NB4 (cell line): ENCODE measurements around the gene UBE2N.

ENCODE experiments used
- CTCF ChIP-seq: IDR thresholded peaks from one replicate; pipeline ENCODE4 v1.5.1; 2012; ENCODE audit warnings: low read depth, low read length
- MAX ChIP-seq: IDR thresholded peaks from 2 replicates; pipeline ENCODE4 v1.6.1; 2011; ENCODE audit warnings: low read depth, low read length
- POLR2A ChIP-seq: IDR thresholded peaks from 2 replicates; pipeline ENCODE4 v1.6.1; 2011; ENCODE audit warnings: mild to moderate bottlenecking; ENCODE audit not compliant: insufficient read length; ENCODE audit errors: extremely low read depth

GRCh38 chr12:93407054-93407962 is 34.4 kb downstream of the UBE2N start:
- TF ChIP-seq POLR2A = no peak
- TF ChIP-seq CTCF = no peak
- no peak for TF ChIP-seq MAX
